K562 (cell line): ENCODE measurements around the gene PHETA1. TPM values are rescaled to one million over a fixed set of nuclear protein-coding genes. Genes with fewer than 3 reads are reported as not detected.

Experiments used
- ATAC-seq: fragments of 200-7000 bp; cut with Tn5 transposase; 3 replicates; pipeline ENCODE4 v1.9.1; 2020; ENCODE audit warnings: moderate library complexity
- BruUV-seq: library from RNA; stranded (reverse); fragments of 400-500 nt; replicated peaks from 2 replicates; lab custom pipeline; 2021; lab: Mats Ljungman, UMichigan
- CTCF ChIA-PET: fragments of 300-600 bp; formaldehyde crosslinking; extraction: SDS; loops from one replicate; lab custom pipeline; 2021; ENCODE audit warnings: low intra/inter-chr PET ratio; lab: Yijun Ruan, JAX
- POLR2A ChIA-PET: fragments of 300-600, 350-650 bp; sonication (Branson Sonifier 250); formaldehyde crosslinking; extraction: SDS; loops from one replicate; lab custom pipeline; 2021; ENCODE audit warnings: antibody characterized with exemption, inconsistent platforms; lab: Yijun Ruan, JAX
- DNase-seq, 4 experiments: peaks; one replicate each; pipeline versions ENCODE4 v3.0.0 to v3.0.0-alpha.2; 2011 to 2018; ENCODE audit warnings: low spot score in 3 of 4, mixed read lengths in 3 of 4; ENCODE audit errors: extremely low read depth in 1 of 4
- FAIRE-seq: peaks from 2 replicates; lab custom pipeline; 2011; peaks lifted over from hg19 to GRCh38; lab: Jason Lieb, UNC
- H2AFZ ChIP-seq: 2 replicates; pipeline ENCODE4 v1.6.0; 2011; ENCODE audit warnings: low read depth, low read length, control low read depth, inconsistent platforms
- H3K27ac ChIP-seq: fragments of 200-600 bp; 3 replicates; pipeline ENCODE4 v1.8.0; 2011; ENCODE audit warnings: low read depth, mild to moderate bottlenecking, control low read depth, inconsistent platforms, low read length, moderate library complexity, mixed read lengths; ENCODE audit errors: extremely low read depth
- H3K27me3 ChIP-seq, 2 experiments: fragments of 300-600 bp in 1 of 2; 2 replicates in 1 of 2; 3 replicates in 1 of 2; pipeline versions ENCODE4 v1.6.0 to v1.8.0; 2011; ENCODE audit warnings: inconsistent platforms in 2 of 2, low read length in 2 of 2, mild to moderate bottlenecking in 1 of 2, mixed read lengths in 1 of 2, moderate library complexity in 1 of 2; ENCODE audit not compliant: control insufficient read depth in 2 of 2, insufficient read depth in 2 of 2
- H3K36me3 ChIP-seq: fragments of 300-600 bp; 3 replicates; pipeline ENCODE4 v1.8.0; 2011; ENCODE audit warnings: mild to moderate bottlenecking, low read length, inconsistent platforms; ENCODE audit not compliant: control insufficient read depth, insufficient read depth
- H3K4me1 ChIP-seq, 2 experiments: fragments of 200-600 bp in 1 of 2; replicated peaks in 1 of 2; 2 replicates in 1 of 2; 3 replicates in 1 of 2; pipeline versions ENCODE4 v1.5.1 to v1.8.0; 2011; ENCODE audit warnings: inconsistent platforms in 2 of 2, low read length in 2 of 2, mild to moderate bottlenecking in 1 of 2, mixed read lengths in 1 of 2, moderate library complexity in 1 of 2; ENCODE audit not compliant: control insufficient read depth in 2 of 2, insufficient read depth in 2 of 2
- H3K4me2 ChIP-seq: 2 replicates; pipeline ENCODE4 v1.6.1; 2011; ENCODE audit warnings: low read length, control low read depth, inconsistent platforms, mixed read lengths; ENCODE audit not compliant: insufficient read depth
- H3K4me3 ChIP-seq: fragments of 200-600 bp; sonication (generic), shearing (Covaris generic); 2 replicates; pipeline ENCODE4 v1.5.1; 2016; ENCODE audit warnings: control low read depth, inconsistent platforms
- H3K79me2 ChIP-seq: fragments of 200-600 bp; 3 replicates; pipeline ENCODE4 v1.8.0; 2011; ENCODE audit warnings: low read length, inconsistent platforms; ENCODE audit not compliant: control insufficient read depth, insufficient read depth
- H3K9ac ChIP-seq, 2 experiments: 2 replicates each; pipeline versions ENCODE4 v1.6.0 to v1.6.1; 2011; ENCODE audit warnings: low read depth in 2 of 2, low read length in 2 of 2, control low read depth in 1 of 2, inconsistent platforms in 1 of 2, mild to moderate bottlenecking in 1 of 2, mixed read lengths in 1 of 2; ENCODE audit not compliant: insufficient read depth in 1 of 2
- H3K9me1 ChIP-seq: one replicate; pipeline ENCODE4 v1.6.0; 2011; ENCODE audit warnings: inconsistent platforms, mild to moderate bottlenecking, low read length, moderate library complexity; ENCODE audit not compliant: control insufficient read depth, insufficient read depth
- H3K9me3 ChIP-seq: replicated peaks from 2 replicates; pipeline ENCODE4 v1.5.1; 2011; ENCODE audit warnings: low read depth, low read length, inconsistent platforms; ENCODE audit not compliant: control insufficient read depth, insufficient read depth
- H4K20me1 ChIP-seq: replicated peaks from 2 replicates; pipeline ENCODE4 v1.6.1; 2011; ENCODE audit warnings: low read length, inconsistent platforms, mixed read lengths; ENCODE audit not compliant: control insufficient read depth, insufficient read depth
- BRD4 ChIP-seq: fragments of 200-600 bp; sonication (generic); IDR thresholded peaks from 2 replicates; pipeline ENCODE4 v1.6.1; 2017; ENCODE audit warnings: inconsistent platforms
- CBFA2T2 ChIP-seq: fragments of 450-650 bp; conservative IDR thresholded peaks from 2 replicates; pipeline ENCODE4 v1.6.1; 2017; ENCODE audit warnings: mild to moderate bottlenecking
- MBD2 ChIP-seq: sonication (generic); IDR thresholded peaks from 2 replicates; pipeline ENCODE4 v1.6.1; 2016; ENCODE audit warnings: low read depth, borderline replicate concordance
- NUFIP1 ChIP-seq: fragments of 450-650 bp; IDR thresholded peaks from 2 replicates; pipeline ENCODE4 v1.6.1; 2018; ENCODE audit not compliant: partially characterized antibody
- PHB2 ChIP-seq: fragments of 450-650 bp; IDR thresholded peaks from 2 replicates; pipeline ENCODE4 v1.6.1; 2017; ENCODE audit warnings: low read depth
- RBM39 ChIP-seq: fragments of 200-400 bp; formaldehyde crosslinking; optimal IDR thresholded peaks from 2 replicates; pipeline ENCODE3; 2018; ENCODE audit warnings: low read depth, low read length
- SRF ChIP-seq, 2 experiments: fragments of 250-450, 450-650 bp in 1 of 2; sonication (Bioruptor Pico) in 1 of 2; sonication (generic) in 1 of 2; formaldehyde crosslinking; IDR thresholded peaks; 2 replicates each; pipeline versions ENCODE4 v1.5.0 to v1.5.1; 2020 to 2022; ENCODE audit warnings: mild to moderate bottlenecking in 1 of 2, missing genetic modification reagents in 1 of 2
- YY1 ChIP-seq, 3 experiments: IDR thresholded peaks; 2 replicates each; pipeline ENCODE4 v1.6.1; 2011; ENCODE audit warnings: low read length in 2 of 3, mild to moderate bottlenecking in 2 of 3, moderate library complexity in 2 of 3, borderline replicate concordance in 1 of 3, control low read depth in 1 of 3, low read depth in 1 of 3; ENCODE audit not compliant: insufficient read depth in 3 of 3, insufficient replicate concordance in 2 of 3, control insufficient read depth in 1 of 3, insufficient read length in 1 of 3; ENCODE audit errors: extremely low read depth in 1 of 3
- ZBTB9 ChIP-seq: fragments of 450-650 bp; formaldehyde crosslinking; IDR thresholded peaks from 2 replicates; pipeline ENCODE4 v1.4.0; 2020; ENCODE audit warnings: mild to moderate bottlenecking, moderate library complexity
- ZFP91 ChIP-seq: sonication (generic); formaldehyde crosslinking; IDR thresholded peaks from 2 replicates; pipeline ENCODE4 v1.8.0; 2022; ENCODE audit warnings: mild to moderate bottlenecking, missing genetic modification reagents
- ZKSCAN8 ChIP-seq: fragments of 200-800 bp; sonication (Bioruptor generic); IDR thresholded peaks from 2 replicates; pipeline ENCODE4 v1.6.1; 2016; ENCODE audit warnings: missing genetic modification characterization, missing compliant biosample characterization
- ZNF121 ChIP-seq: sonication (generic); formaldehyde crosslinking; conservative IDR thresholded peaks from 2 replicates; pipeline ENCODE4 v1.8.0; 2022; ENCODE audit warnings: missing genetic modification reagents
- WGBS: fragments of 100-300 bp; shearing (Covaris generic); methylation state at CpG from one replicate; pipeline ENCODE4 v1.1.6; 2016; ENCODE audit warnings: low coverage, mixed read lengths; ENCODE audit not compliant: insufficient coverage; ENCODE audit errors: missing lambda C conversion rate; 5-methylcytosine and 5-hydroxymethylcytosine counted together
- in situ Hi-C: fragments of 300-500 bp; cut with MboI; formaldehyde crosslinking; loops from 4 replicates; pipeline ENCODE4 v1.15.0; 2018; ENCODE audit warnings: inconsistent platforms, mixed read lengths
- intact Hi-C: fragments of 100-400 bp; cut with micrococcal nuclease; formaldehyde crosslinking; loops from 2 replicates; pipeline ENCODE4 v1.14.2; 2022
- polyA plus RNA-seq, 8 experiments: library from polyadenylated mRNA; depleted of rRNA in 4 of 8; stranded (reverse) in 5 of 8; unstranded in 3 of 8; fragments of >200 nt; fragmentation: Nextera tagmentation in 2 of 8; fragmentation: Illumina TruSeq in 1 of 8; extraction: Ambion mirVana in 2 of 8; extraction: Trizol in 1 of 8; gene quantifications; 2 replicates each; pipeline versions ENCODE4 v1.2.1 to v1.2.3, GENCODE V29; 2011 to 2014; ENCODE audit warnings: inconsistent platforms in 1 of 8, missing spikeins in 1 of 8
- total RNA-seq, 7 experiments: library from RNA; depleted of rRNA in 6 of 7; stranded (reverse); fragments of >200 nt in 6 of 7; fragmentation: Illumina TruSeq in 2 of 7; extraction: Trizol in 2 of 7; gene quantifications; 2 replicates each; pipeline versions ENCODE4 v1.2.1 to v1.2.3, GENCODE V29; 2011 to 2021; ENCODE audit warnings: low replicate concordance in 1 of 7

Gene PHETA1
- total and polyA plus RNA-seq, 9 of the 15 experiments (the other 6 are each of a cell fraction or from before 2014, with no cell fraction given): 0.03 to 12.4 (median 3.0) TPM

- TF ChIP-seq SRF (CRISPR knock-in tag; IDR thresholded peaks at IDR 0.05) (peak in 1 of 2 experiments; percentile 83; a peak in 1 of 4 replicates), PHB2 (no peak), ZBTB9 (CRISPR knock-in tag) (peak; percentile 83; the same call in 1 of the 2 replicates), ZNF121 (CRISPR knock-in tag) (no peak), CBFA2T2 (peak; percentile 71), ZKSCAN8 (CRISPR knock-in tag) (no peak), NUFIP1 (no peak)
Observed at GRCh38 chr12:111405149-111405858, 36.4 kb upstream of the PHETA1 start (continued).

GRCh38 chr12:111404362-111405148 lies 35.7 kb upstream of the PHETA1 start:
- peak overlapping the region; percentile 87 for H3K4me2 ChIP-seq
- ATAC-seq (peak; percentile 57), FAIRE-seq (peak; percentile 78), DNase-seq (peak; percentile 83 to 94 (median 86))
- H3K27me3 ChIP-seq: no peaks in the 10 kb centered on the region; a peak in 1 of 5 replicates
- peak overlapping the region; percentile 93 for H3K4me3 ChIP-seq
- H3K9me1 ChIP-seq: peaks cover 7% of the 10 kb centered on the region
- no peaks in the 10 kb centered on the region for H3K9me3 ChIP-seq
- POLR2A ChIA-PET: interaction anchor here (0.6 to 1.9 kb wide), 15 partner anchors 9 to 988 kb away, joined by 3 to 9 read pairs (median 3); no protein-coding TSS in a partner anchor
- peaks cover 26% of the 10 kb centered on the region for H4K20me1 ChIP-seq
- in situ Hi-C loops (loop anchor here (5.0 kb wide), 1 partner anchor 268 kb away; no protein-coding TSS in a partner anchor), intact Hi-C loops (loop anchor here (5.0 kb wide), 2 partner anchors 193 to 283 kb away; partner anchors contain the start of genes ACAD10, ATXN2 and BRAP)
- CTCF ChIA-PET: no interaction called here
- H2AFZ ChIP-seq: peak overlapping the region; percentile 79
- H3K27ac ChIP-seq: peak overlapping the region; percentile 97
- H3K79me2 ChIP-seq: peaks cover 38% of the 10 kb centered on the region
- BruUV-seq: TSS peak; percentile 94
- peaks cover 44 to 69% of the 10 kb centered on the region in 2 experiments for H3K4me1 ChIP-seq
- WGBS: 15% methylated on average over 17 of the region's 21 CpGs
- peak overlapping the region; percentile 97 to 98 for H3K9ac ChIP-seq
- H3K36me3 ChIP-seq: peaks cover 21% of the 10 kb centered on the region
- peak in 1 of 3 experiments; percentile 29 for TF ChIP-seq YY1 (IDR thresholded peaks at IDR 0.05; ENCODE audit: borderline replicate concordance in 1 of 3, control insufficient read depth in 1 of 3, extremely low read depth in 1 of 3, insufficient read depth in 3 of 3, insufficient read length in 1 of 3, insufficient replicate concordance in 2 of 3, low read depth in 1 of 3, low read length in 2 of 3)
- TF ChIP-seq NUFIP1: no peak
- 0 out of 2 replicates have a peak, but pooled peaks have one; percentile 14 for TF ChIP-seq ZFP91 (CRISPR knock-in tag)
- peak; percentile 35; the same call in 1 of the 2 replicates for TF ChIP-seq MBD2
- TF ChIP-seq RBM39: peak; percentile 27
- TF ChIP-seq BRD4: peak; percentile 64; the same call in 1 of the 2 replicates
